IMR-90 (cell line): Measurements from ENCODE around the gene WDCP.

Source experiments
- CEBPB ChIP-seq: IDR thresholded peaks from 2 replicates; pipeline ENCODE4 v1.6.1; 2012; ENCODE audit warnings: low read depth, low read length, improper control_type of control experiment
- CTCF ChIP-seq: conservative IDR thresholded peaks from 2 replicates; pipeline ENCODE4 v1.5.1; 2012; ENCODE audit warnings: mild to moderate bottlenecking, low read depth, low read length, improper control_type of control experiment
- ELK1 ChIP-seq: fragments of 150-350 bp; IDR thresholded peaks from 2 replicates; pipeline ENCODE4 v1.6.1; 2016; ENCODE audit warnings: low read depth, mild to moderate bottlenecking, low read length, moderate library complexity, borderline replicate concordance
- FOS ChIP-seq: fragments of 150-350 bp; IDR thresholded peaks from 2 replicates; pipeline ENCODE4 v1.6.1; 2016; ENCODE audit warnings: low read depth, low read length
- MAFK ChIP-seq: IDR thresholded peaks from 2 replicates; pipeline ENCODE4 v1.6.1; 2012; ENCODE audit warnings: low read depth, low read length, improper control_type of control experiment
- MXI1 ChIP-seq: IDR thresholded peaks from 2 replicates; pipeline ENCODE4 v1.6.1; 2012; ENCODE audit warnings: low read depth, mild to moderate bottlenecking, low read length, moderate library complexity, borderline replicate concordance
- POLR2A ChIP-seq: IDR thresholded peaks from 2 replicates; pipeline ENCODE4 v1.6.1; 2012; ENCODE audit warnings: mild to moderate bottlenecking, low read depth, low read length
- RAD21 ChIP-seq: IDR thresholded peaks from 2 replicates; pipeline ENCODE4 v1.6.1; 2012; ENCODE audit warnings: low read length, improper control_type of control experiment
- RCOR1 ChIP-seq: IDR thresholded peaks from 2 replicates; pipeline ENCODE4 v1.6.1; 2012; ENCODE audit warnings: mild to moderate bottlenecking, low read length, improper control_type of control experiment; ENCODE audit not compliant: insufficient replicate concordance
- RFX5 ChIP-seq: IDR thresholded peaks from 2 replicates; pipeline ENCODE4 v1.8.0; 2012; ENCODE audit warnings: low read depth, mild to moderate bottlenecking, low read length, moderate library complexity
- SMC3 ChIP-seq: fragments of 150-350 bp; IDR thresholded peaks from 2 replicates; pipeline ENCODE4 v1.6.1; 2016; ENCODE audit warnings: low read depth, mild to moderate bottlenecking, antibody characterized with exemption, low read length, moderate library complexity
- USF2 ChIP-seq: fragments of 150-350 bp; IDR thresholded peaks from 2 replicates; pipeline ENCODE4 v1.6.1; 2017; ENCODE audit warnings: mild to moderate bottlenecking, antibody characterized with exemption, low read length, low read depth

GRCh38 chr2:24018241-24018640, 28.9 kb downstream of the WDCP start:
- no peak for TF ChIP-seq MAFK
- TF ChIP-seq POLR2A: no peak
- no peak for TF ChIP-seq CTCF
- TF ChIP-seq RFX5: no peak
- no peak for TF ChIP-seq USF2
- TF ChIP-seq CEBPB: no peak
- TF ChIP-seq RAD21: no peak
- no peak for TF ChIP-seq ELK1
- TF ChIP-seq SMC3: no peak
- TF ChIP-seq RCOR1: no peak
- TF ChIP-seq FOS: no peak
- TF ChIP-seq MXI1: no peak
